ENCODE measurements around the gene BSCL2.
"Not testable (repeated sequence)": the region's sequence is repeated elsewhere in the genome, so short reads cannot be mapped to it uniquely, and the experiment has no call there.

The BSCL2 gene

GRCh38 chr11:62654297-62654696 lies 52.9 kb downstream of the BSCL2 start:
- DNase-seq (ENCODE audit: low read depth) = no peak

GRCh38 chr11:62652161-62653006 lies 54.8 kb downstream of the BSCL2 start:
- no peak for DNase-seq (ENCODE audit: low read depth)

- not testable (repeated sequence) for DNase-seq (ENCODE audit: low read depth)
Observed at GRCh38 chr11:62650283-62650682, 56.9 kb downstream of the BSCL2 start.

- no peak for DNase-seq (ENCODE audit: low read depth)
Observed at GRCh38 chr11:62649486-62649885, 57.7 kb downstream of the BSCL2 start.

- no peak for DNase-seq (ENCODE audit: low read depth)
Observed at GRCh38 chr11:62648967-62649364, 58.3 kb downstream of the BSCL2 start.

GRCh38 chr11:62648185-62648966 lies 58.8 kb downstream of the BSCL2 start:
- DNase-seq (ENCODE audit: low read depth) = no peak

GRCh38 chr11:62647609-62648005 lies 59.6 kb downstream of the BSCL2 start:
- no peak for DNase-seq (ENCODE audit: low read depth)

GRCh38 chr11:62646825-62647608 lies 60.2 kb downstream of the BSCL2 start:
- DNase-seq (ENCODE audit: low read depth) = no peak

GRCh38 chr11:62645946-62646824 lies 61.0 kb downstream of the BSCL2 start, which contains the start of gene GANAB:
GANAB (minus strand) TSS chr11:62646613; CDS start chr11:62646599, 14 bp downstream.
- peak; percentile 99 for DNase-seq (ENCODE audit: low read depth)

GRCh38 chr11:62645671-62645945 lies 61.6 kb downstream of the BSCL2 start:
- DNase-seq (ENCODE audit: low read depth) = no peak

- DNase-seq (ENCODE audit: low read depth) = no peak
Observed at GRCh38 chr11:62644220-62644619, 63.0 kb downstream of the BSCL2 start.

Data from stimulated activated CD8-positive, alpha-beta memory T cell treated with anti-CD3 and anti-CD28 coated beads, Interleukin-12 subunit alpha, Interleukin-12 subunit beta, amount 100 ng/mL, for 1 hour (primary cell).